Measurements from ENCODE around the gene FHOD3.

DNA sequence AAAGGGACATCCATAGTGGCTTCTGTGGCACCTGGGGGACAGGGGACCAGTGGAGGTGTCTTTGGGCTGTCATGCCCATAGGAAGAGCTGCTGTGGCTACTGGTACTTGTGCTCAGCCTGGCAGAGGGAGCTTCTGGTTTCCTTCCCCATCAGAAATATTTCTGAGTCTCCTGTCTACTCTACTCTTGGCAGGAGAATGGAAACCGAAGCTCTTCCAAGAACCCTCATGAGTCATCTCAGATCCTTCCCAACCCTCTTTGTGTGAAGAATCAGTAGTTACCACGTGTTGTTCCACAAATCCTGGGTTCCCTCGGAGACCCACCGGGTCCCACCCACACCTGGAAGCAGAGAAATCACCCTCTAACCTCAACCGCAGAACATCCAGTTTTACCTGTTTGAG lies 234.9 kb downstream of the FHOD3 start:
- TF ChIP-seq ZFX (CRISPR knock-in tag; IDR thresholded peaks at IDR 0.05; ENCODE audit: low read depth) (no peak), TCF7 (IDR thresholded peaks at IDR 0.05; ENCODE audit: low read depth) (no peak), DRAP1 (CRISPR knock-in tag; IDR thresholded peaks at IDR 0.05) (no peak), BHLHE40 (IDR thresholded peaks at IDR 0.05; ENCODE audit: low read length) (no peak)
- TF ChIP-seq, protein P1, sequence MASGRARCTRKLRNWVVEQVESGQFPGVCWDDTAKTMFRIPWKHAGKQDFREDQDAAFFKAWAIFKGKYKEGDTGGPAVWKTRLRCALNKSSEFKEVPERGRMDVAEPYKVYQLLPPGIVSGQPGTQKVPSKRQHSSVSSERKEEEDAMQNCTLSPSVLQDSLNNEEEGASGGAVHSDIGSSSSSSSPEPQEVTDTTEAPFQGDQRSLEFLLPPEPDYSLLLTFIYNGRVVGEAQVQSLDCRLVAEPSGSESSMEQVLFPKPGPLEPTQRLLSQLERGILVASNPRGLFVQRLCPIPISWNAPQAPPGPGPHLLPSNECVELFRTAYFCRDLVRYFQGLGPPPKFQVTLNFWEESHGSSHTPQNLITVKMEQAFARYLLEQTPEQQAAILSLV (CRISPR knock-in tag; IDR thresholded peaks at IDR 0.05; ENCODE audit: borderline replicate concordance), result no peak
- TF ChIP-seq, protein P2, sequence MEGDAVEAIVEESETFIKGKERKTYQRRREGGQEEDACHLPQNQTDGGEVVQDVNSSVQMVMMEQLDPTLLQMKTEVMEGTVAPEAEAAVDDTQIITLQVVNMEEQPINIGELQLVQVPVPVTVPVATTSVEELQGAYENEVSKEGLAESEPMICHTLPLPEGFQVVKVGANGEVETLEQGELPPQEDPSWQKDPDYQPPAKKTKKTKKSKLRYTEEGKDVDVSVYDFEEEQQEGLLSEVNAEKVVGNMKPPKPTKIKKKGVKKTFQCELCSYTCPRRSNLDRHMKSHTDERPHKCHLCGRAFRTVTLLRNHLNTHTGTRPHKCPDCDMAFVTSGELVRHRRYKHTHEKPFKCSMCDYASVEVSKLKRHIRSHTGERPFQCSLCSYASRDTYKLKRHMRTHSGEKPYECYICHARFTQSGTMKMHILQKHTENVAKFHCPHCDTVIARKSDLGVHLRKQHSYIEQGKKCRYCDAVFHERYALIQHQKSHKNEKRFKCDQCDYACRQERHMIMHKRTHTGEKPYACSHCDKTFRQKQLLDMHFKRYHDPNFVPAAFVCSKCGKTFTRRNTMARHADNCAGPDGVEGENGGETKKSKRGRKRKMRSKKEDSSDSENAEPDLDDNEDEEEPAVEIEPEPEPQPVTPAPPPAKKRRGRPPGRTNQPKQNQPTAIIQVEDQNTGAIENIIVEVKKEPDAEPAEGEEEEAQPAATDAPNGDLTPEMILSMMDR (CRISPR knock-in tag; IDR thresholded peaks at IDR 0.05), result no peak

Measured in HepG2 (cell line).